HCT116 (cell line): ENCODE results near the gene ADK. TPM values are rescaled to one million over a fixed set of nuclear protein-coding genes. Genes with fewer than 3 reads are reported as not detected.
A peak's percentile ranks its signal among the peaks of the same experiment; 100 is the strongest.
"Not testable (repeated sequence)": the region's sequence is repeated elsewhere in the genome, so short reads cannot be mapped to it uniquely, and the experiment has no call there.

ENCODE experiments used
- ATAC-seq: fragments of 200-7000 bp; cut with Tn5 transposase; 2 replicates; pipeline ENCODE4 v1.9.1; 2020; ENCODE audit warnings: mild to moderate bottlenecking, moderate library complexity
- BruUV-seq: library from RNA; stranded (reverse); fragments of 400-500 nt; replicated peaks from 2 replicates; lab custom pipeline; 2021; lab: Mats Ljungman, UMichigan
- CTCF ChIA-PET: fragments of 300-600 bp; sonication (Branson Sonifier 250); formaldehyde crosslinking; loops from one replicate; lab custom pipeline; 2021; ENCODE audit warnings: antibody characterized with exemption; lab: Charles Lee
- POLR2A ChIA-PET: fragments of 300-600, 350-600 bp; sonication (Branson Sonifier 250); formaldehyde crosslinking; loops from one replicate; lab custom pipeline; 2021; ENCODE audit warnings: antibody characterized with exemption; lab: Charles Lee
- RAD21 ChIA-PET, 2 experiments: fragments of 300-600 bp; sonication (Branson Sonifier 250); formaldehyde crosslinking; loops; one replicate each; lab custom pipeline; 2023; ENCODE audit warnings: low total read pairs in 2 of 2; ENCODE audit not compliant: uncharacterized antibody in 2 of 2, unreplicated experiment in 2 of 2, low non-redundant PET in 1 of 2; lab: Charles Lee
- DNase-seq: peaks from one replicate; pipeline ENCODE4 v3.0.0-alpha.2; 2010; ENCODE audit warnings: low read depth, low spot score
- H2AFZ ChIP-seq: fragments of 200-600 bp; shearing (Covaris generic), sonication (generic); 2 replicates; pipeline ENCODE4 v1.6.1; 2017; ENCODE audit warnings: low read depth, mixed run types, mixed read lengths, antibody characterized with exemption, low read length; ENCODE audit not compliant: poor library complexity, severe bottlenecking
- H3K27ac ChIP-seq: 2 replicates; pipeline ENCODE4 v1.5.1; 2012; ENCODE audit warnings: low read depth, low read length
- H3K27me3 ChIP-seq: fragments of 200-600 bp; sonication (generic); 2 replicates; pipeline ENCODE4 v1.6.1; 2016; ENCODE audit warnings: mixed run types, low read length, mixed read lengths; ENCODE audit not compliant: insufficient read depth
- H3K36me3 ChIP-seq, 2 experiments: fragments of 200-500 bp in 1 of 2; fragments of 200-600 bp in 1 of 2; sonication (Bioruptor generic) in 1 of 2; sonication (generic) in 1 of 2; 2 replicates each; pipeline versions ENCODE4 v1.5.1 to v1.6.1; 2014 to 2016; ENCODE audit warnings: low read length in 2 of 2, inconsistent platforms in 1 of 2, mixed read lengths in 1 of 2, mixed run types in 1 of 2; ENCODE audit not compliant: insufficient read depth in 2 of 2, control insufficient read depth in 1 of 2
- H3K4me1 ChIP-seq, 2 experiments: fragments of 200-600 bp in 1 of 2; sonication (generic) in 1 of 2; 2 replicates each; pipeline versions ENCODE4 v1.5.1 to v1.6.1; 2012 to 2017; ENCODE audit warnings: low read length in 2 of 2, inconsistent platforms in 1 of 2, mild to moderate bottlenecking in 1 of 2, mixed read lengths in 1 of 2, mixed run types in 1 of 2, moderate library complexity in 1 of 2; ENCODE audit not compliant: insufficient read depth in 2 of 2, control insufficient read depth in 1 of 2
- H3K4me2 ChIP-seq: fragments of 200-600 bp; sonication (generic); 2 replicates; pipeline ENCODE4 v1.6.1; 2017; ENCODE audit warnings: mixed run types, low read length, mixed read lengths
- H3K4me3 ChIP-seq, 2 experiments: fragments of 200-600 bp in 1 of 2; sonication (generic) in 1 of 2; replicated peaks in 1 of 2; 2 replicates each; pipeline ENCODE4 v1.5.1; 2011 to 2016; ENCODE audit warnings: low read length in 2 of 2, control low read depth in 1 of 2, low read depth in 1 of 2, mild to moderate bottlenecking in 1 of 2, mixed read lengths in 1 of 2, mixed run types in 1 of 2
- H3K79me2 ChIP-seq: fragments of 200-600 bp; sonication (generic); 2 replicates; pipeline ENCODE4 v1.6.1; 2017; ENCODE audit warnings: mild to moderate bottlenecking, mixed run types, low read length, moderate library complexity, mixed read lengths; ENCODE audit not compliant: insufficient read depth
- H3K9ac ChIP-seq: fragments of 200-600 bp; sonication (generic); 2 replicates; pipeline ENCODE4 v1.6.1; 2016; ENCODE audit warnings: low read length, mixed read lengths
- H3K9me2 ChIP-seq: fragments of 200-600 bp; sonication (generic), shearing (Covaris generic); 2 replicates; pipeline ENCODE4 v1.6.1; 2017; ENCODE audit warnings: mixed run types, mild to moderate bottlenecking, moderate library complexity; ENCODE audit not compliant: insufficient read depth
- H3K9me3 ChIP-seq, 2 experiments: fragments of 200-500 bp in 1 of 2; fragments of 200-600 bp in 1 of 2; sonication (Bioruptor generic) in 1 of 2; sonication (generic) in 1 of 2; 2 replicates each; pipeline ENCODE4 v1.6.1; 2014 to 2017; ENCODE audit warnings: low read length in 2 of 2, mixed read lengths in 2 of 2, inconsistent platforms in 1 of 2, low read depth in 1 of 2, mild to moderate bottlenecking in 1 of 2, mixed run types in 1 of 2, moderate library complexity in 1 of 2; ENCODE audit not compliant: control insufficient read depth in 1 of 2, insufficient read depth in 1 of 2
- H4K20me1 ChIP-seq: fragments of 200-600 bp; sonication (generic), shearing (Covaris generic); 2 replicates; pipeline ENCODE4 v1.6.1; 2017; ENCODE audit warnings: mixed run types, mild to moderate bottlenecking, moderate library complexity; ENCODE audit not compliant: insufficient read depth
- ELF1 ChIP-seq: IDR thresholded peaks from 2 replicates; pipeline ENCODE4 v1.6.1; 2012; ENCODE audit warnings: low read depth, borderline replicate concordance
- POLR2AphosphoS5 ChIP-seq: IDR thresholded peaks from 2 replicates; pipeline ENCODE4 v1.6.1; 2011; ENCODE audit warnings: mild to moderate bottlenecking, low read depth, low read length, moderate library complexity
- TCF7L2 ChIP-seq: IDR thresholded peaks from 2 replicates; pipeline ENCODE4 v1.7.0; 2011; ENCODE audit warnings: borderline replicate concordance, inconsistent platforms; ENCODE audit not compliant: insufficient read depth, insufficient read length; ENCODE audit errors: extremely low read depth
- ZNF274 ChIP-seq: fragments of 200-500 bp; sonication (Bioruptor generic); IDR thresholded peaks from 2 replicates; pipeline ENCODE4 v1.6.1; 2014; ENCODE audit warnings: mild to moderate bottlenecking, low read depth, low read length, inconsistent platforms
- intact Hi-C: fragments of 100-400 bp; cut with micrococcal nuclease; formaldehyde crosslinking; loops from 2 replicates; pipeline ENCODE4 v1.10.0; 2022
- total RNA-seq: library from RNA; stranded (reverse); gene quantifications from one replicate; pipeline ENCODE4 v1.2.1, GENCODE V29; 2021; ENCODE audit not compliant: unreplicated experiment
- TF ChIP-seq, protein P1 (sequence below): IDR thresholded peaks from 2 replicates; pipeline ENCODE4 v1.6.1; 2012

The ADK gene
- total RNA-seq, 1 experiment from 2014 or later = 55.0 TPM

DNA sequence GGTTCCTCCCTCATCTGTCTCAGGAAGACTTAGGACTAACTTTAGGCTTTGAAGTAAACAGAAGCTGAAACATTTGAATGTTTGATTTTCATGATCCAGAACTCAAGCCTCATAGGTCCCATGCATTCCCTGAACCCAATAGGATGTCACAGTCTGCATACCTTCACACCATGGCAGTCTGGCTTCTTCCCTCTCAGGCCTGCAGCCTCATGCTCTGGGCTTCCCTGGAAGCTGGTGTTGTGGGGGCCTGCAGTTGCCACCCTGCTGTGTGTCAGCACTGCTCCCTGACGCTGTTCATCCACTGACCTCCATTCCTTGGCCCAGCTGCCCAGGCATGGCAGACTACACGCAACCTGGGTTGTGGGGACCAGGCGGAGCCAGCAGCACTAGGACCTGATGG, 407.9 kb downstream of the ADK start:
- no peak for TF ChIP-seq ELF1
- TF ChIP-seq TCF7L2 = peak; percentile 5
- TF ChIP-seq ZNF274 = no peak
- TF ChIP-seq, protein P1, sequence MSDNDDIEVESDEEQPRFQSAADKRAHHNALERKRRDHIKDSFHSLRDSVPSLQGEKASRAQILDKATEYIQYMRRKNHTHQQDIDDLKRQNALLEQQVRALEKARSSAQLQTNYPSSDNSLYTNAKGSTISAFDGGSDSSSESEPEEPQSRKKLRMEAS = no peak
- no peak for TF ChIP-seq POLR2AphosphoS5
- Histone ChIP-seq H4K20me1 (no peaks in the 10 kb centered on the region), H3K4me3 (no peak overlapping the region), H3K79me2 (no peaks in the 10 kb centered on the region), H2AFZ (no peak overlapping the region), H3K36me3 (no peaks in the 10 kb centered on the region), H3K9me3 (no peaks in the 10 kb centered on the region), H3K4me1 (peaks cover 11 to 19% of the 10 kb centered on the region in 2 experiments), H3K4me2 (no peak overlapping the region), H3K9me2 (no peaks in the 10 kb centered on the region), H3K27me3 (no peaks in the 10 kb centered on the region), H3K27ac (peak overlapping the region; percentile 55), H3K9ac (no peak overlapping the region)
- intact Hi-C loops = no loop called here
- ChIA-PET CTCF (no interaction called here), RAD21 (no interaction called here), POLR2A (no interaction called here)
- peak; percentile 34; the same call in 1 of the 2 replicates for ATAC-seq
- DNase-seq = no peak
- no TSS peak for BruUV-seq

DNA sequence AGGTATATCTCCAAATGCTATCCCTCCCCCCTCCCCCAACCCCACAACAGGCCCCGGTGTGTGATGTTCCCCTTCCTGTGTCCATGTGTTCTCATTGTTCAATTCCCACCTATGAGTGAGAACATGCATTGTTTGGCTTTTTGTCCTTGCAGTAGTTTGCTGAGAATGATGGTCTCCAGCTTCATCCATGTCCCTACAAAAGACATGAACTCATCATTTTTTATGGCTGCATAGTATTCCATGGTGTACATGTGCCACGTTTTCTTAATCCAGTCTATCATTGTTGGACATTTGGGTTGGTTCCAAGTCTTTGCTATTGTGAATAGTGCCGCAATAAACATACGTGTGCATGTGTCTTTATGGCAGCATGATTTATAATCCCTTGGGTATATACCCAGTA, 417.9 kb downstream of the ADK start:
- H3K9me3 ChIP-seq, H3K4me3 ChIP-seq, BruUV-seq, intact Hi-C loops, H2AFZ ChIP-seq, H4K20me1 ChIP-seq, H3K36me3 ChIP-seq, H3K4me2 ChIP-seq, ATAC-seq, POLR2A ChIA-PET, H3K79me2 ChIP-seq, DNase-seq, H3K4me1 ChIP-seq, H3K27ac ChIP-seq, H3K27me3 ChIP-seq, H3K9ac ChIP-seq, H3K9me2 ChIP-seq, CTCF ChIA-PET, RAD21 ChIA-PET: not testable (repeated sequence)

DNA sequence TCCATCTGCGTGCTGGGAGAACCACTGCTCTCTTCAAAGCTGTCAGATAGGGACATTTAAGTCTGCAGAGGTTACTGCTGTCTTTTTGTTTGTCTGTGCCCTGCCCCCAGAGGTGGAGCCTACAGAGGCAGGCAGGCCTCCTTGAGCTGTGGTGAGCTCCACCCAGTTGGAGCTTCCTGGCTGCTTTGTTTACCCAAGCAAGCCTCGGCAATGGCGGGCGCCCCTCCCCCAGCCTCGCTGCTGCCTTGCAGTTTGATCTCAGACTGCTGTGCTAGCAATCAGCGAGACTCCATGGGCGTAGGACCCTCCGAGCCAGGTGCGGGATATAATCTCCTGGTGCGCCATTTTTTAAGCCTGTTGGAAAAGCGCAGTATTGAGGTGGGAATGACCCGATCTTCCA, 422.5 kb downstream of the ADK start:
- H3K79me2 ChIP-seq, H2AFZ ChIP-seq, H3K4me2 ChIP-seq, H3K9me3 ChIP-seq, H3K9ac ChIP-seq, DNase-seq, intact Hi-C loops, H3K27me3 ChIP-seq, BruUV-seq, CTCF ChIA-PET, POLR2A ChIA-PET, RAD21 ChIA-PET, H3K36me3 ChIP-seq, ATAC-seq, H3K27ac ChIP-seq, H3K9me2 ChIP-seq, H3K4me3 ChIP-seq, H4K20me1 ChIP-seq, H3K4me1 ChIP-seq: not testable (repeated sequence)
